BJ (cell line): Measurements from ENCODE around the gene IL1A. TPM values are rescaled to one million over a fixed set of nuclear protein-coding genes. Genes with fewer than 3 reads are reported as not detected.

Experiments used
- CTCF ChIA-PET: fragments of 350-600 bp; formaldehyde crosslinking; extraction: SDS; loops from one replicate; lab custom pipeline; 2021; ENCODE audit warnings: antibody characterized with exemption, inconsistent platforms; lab: Yijun Ruan, JAX
- POLR2A ChIA-PET: fragments of 300-600 bp; sonication (Branson Sonifier 250); formaldehyde crosslinking; extraction: SDS; loops from one replicate; lab custom pipeline; 2021; ENCODE audit warnings: antibody characterized with exemption; lab: Charles Lee
- DNase-seq: peaks from one replicate; pipeline ENCODE4 v3.0.0-alpha.2; 2011; ENCODE audit warnings: low read depth
- H3K27me3 ChIP-seq: 2 replicates; pipeline ENCODE4 v1.6.0; 2011; ENCODE audit warnings: low read length; ENCODE audit not compliant: control insufficient read depth, insufficient read depth
- H3K36me3 ChIP-seq: 2 replicates; pipeline ENCODE4 v1.5.1; 2011; ENCODE audit warnings: low read length; ENCODE audit not compliant: control insufficient read depth, insufficient read depth
- H3K4me3 ChIP-seq: 2 replicates; pipeline ENCODE4 v1.5.1; 2011; ENCODE audit warnings: low read depth, mild to moderate bottlenecking, control low read depth, low read length
- polyA plus RNA-seq: library from polyadenylated mRNA; depleted of rRNA; stranded (reverse); fragments of >200 nt; gene quantifications from 2 replicates; pipeline ENCODE4 v1.2.3, GENCODE V29; 2011
- TF ChIP-seq, protein P1 (sequence below): IDR thresholded peaks from 2 replicates; pipeline ENCODE4 v1.5.1; 2011; ENCODE audit warnings: low read depth, mild to moderate bottlenecking, control low read depth, inconsistent platforms, low read length, moderate library complexity; ENCODE audit not compliant: insufficient read depth

The IL1A gene
- polyA plus RNA-seq, 1 experiment, result 0.11 TPM

DNA sequence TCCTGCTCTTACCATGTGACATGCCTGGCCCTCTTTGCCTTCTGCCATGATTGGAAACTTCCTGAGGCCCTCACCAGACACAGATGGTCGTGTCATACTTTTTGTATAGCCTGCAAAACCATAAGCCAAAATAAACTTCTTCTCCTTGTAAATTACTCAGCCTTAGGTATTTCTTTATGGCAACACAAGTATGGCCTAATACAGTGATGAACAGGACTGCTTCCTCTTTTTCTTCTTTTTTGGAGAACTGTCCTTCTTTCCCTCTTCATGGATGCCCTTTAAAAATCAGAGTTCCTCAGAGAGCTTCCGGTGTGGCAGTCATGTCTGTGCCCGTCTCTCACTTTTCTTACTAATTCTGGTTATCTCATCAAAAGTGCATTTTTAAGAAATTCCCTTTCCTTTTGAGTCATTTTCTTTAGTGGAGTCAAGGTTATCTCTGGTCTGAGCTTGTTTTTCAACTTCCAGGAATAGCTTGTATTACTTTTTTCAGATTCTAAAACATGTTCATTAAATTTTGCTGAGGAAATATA is 9.2 kb upstream of the IL1A start:
- no peak for DNase-seq
- ChIA-PET POLR2A (no interaction called here), CTCF (no interaction called here)

DNA sequence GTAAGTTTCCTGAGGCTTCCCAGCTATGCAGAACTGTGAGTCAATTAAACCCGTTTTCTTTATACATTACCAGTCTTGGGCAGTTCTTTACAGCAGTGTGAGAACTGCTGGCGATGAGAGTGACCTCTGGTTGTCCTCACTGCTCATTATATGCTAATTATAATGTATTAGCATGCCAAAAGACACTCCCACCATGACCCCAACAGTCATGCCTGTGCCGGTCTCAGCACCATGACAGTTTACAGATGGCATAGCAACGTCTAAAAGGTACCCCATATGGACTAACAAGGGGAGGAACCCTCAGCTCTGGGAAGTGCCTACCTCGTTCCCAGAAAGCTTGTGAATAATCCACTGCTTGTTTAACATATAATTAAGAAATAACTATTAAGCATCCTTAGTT is 8.1 kb upstream of the IL1A start:
- ChIA-PET POLR2A (no interaction called here), CTCF (interaction anchor here (1.5 kb wide), 1 partner anchor 9 kb away, joined by 5 read pairs; no protein-coding TSS in a partner anchor)
- no peaks in the 10 kb centered on the region for H3K36me3 ChIP-seq
- TF ChIP-seq, protein P1, sequence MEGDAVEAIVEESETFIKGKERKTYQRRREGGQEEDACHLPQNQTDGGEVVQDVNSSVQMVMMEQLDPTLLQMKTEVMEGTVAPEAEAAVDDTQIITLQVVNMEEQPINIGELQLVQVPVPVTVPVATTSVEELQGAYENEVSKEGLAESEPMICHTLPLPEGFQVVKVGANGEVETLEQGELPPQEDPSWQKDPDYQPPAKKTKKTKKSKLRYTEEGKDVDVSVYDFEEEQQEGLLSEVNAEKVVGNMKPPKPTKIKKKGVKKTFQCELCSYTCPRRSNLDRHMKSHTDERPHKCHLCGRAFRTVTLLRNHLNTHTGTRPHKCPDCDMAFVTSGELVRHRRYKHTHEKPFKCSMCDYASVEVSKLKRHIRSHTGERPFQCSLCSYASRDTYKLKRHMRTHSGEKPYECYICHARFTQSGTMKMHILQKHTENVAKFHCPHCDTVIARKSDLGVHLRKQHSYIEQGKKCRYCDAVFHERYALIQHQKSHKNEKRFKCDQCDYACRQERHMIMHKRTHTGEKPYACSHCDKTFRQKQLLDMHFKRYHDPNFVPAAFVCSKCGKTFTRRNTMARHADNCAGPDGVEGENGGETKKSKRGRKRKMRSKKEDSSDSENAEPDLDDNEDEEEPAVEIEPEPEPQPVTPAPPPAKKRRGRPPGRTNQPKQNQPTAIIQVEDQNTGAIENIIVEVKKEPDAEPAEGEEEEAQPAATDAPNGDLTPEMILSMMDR, result no peak
- no peak for DNase-seq
- H3K27me3 ChIP-seq, result no peaks in the 10 kb centered on the region
- no peak overlapping the region for H3K4me3 ChIP-seq

More for the DNA sequence above, 9.2 kb upstream of the IL1A start:
- H3K36me3 ChIP-seq, result no peaks in the 10 kb centered on the region
- H3K4me3 ChIP-seq, result no peak overlapping the region
- H3K27me3 ChIP-seq, result no peaks in the 10 kb centered on the region
- TF ChIP-seq, protein P1, result no peak

DNA sequence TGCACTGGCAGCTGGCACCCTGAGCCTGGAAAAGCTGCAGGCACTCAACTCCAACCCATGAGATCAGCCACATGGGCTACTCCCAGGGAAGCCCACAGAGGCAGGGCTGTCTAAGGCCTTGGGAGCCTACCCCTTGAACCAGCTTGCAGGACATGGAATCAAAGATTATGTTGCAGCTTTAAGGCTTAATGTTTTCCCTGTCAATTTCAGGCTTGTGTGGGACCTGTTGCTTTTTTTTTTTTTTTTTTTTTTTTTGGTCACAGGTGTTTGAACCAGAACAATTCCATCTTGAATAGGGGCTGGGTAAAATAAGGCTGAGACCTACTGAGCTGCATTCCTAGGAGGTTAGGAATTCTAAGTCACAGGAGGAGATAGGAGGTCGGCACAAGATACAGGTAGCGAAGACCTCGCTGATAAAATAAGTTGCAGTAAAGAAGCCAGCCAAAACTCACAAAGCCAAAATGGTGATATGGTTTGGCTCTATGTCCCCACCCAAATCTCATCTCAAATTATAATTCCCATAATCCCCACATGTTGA is 7.5 kb upstream of the IL1A start:
- POLR2A ChIA-PET, result no interaction called here
- Histone ChIP-seq H3K27me3 (no peaks in the 10 kb centered on the region), H3K36me3 (no peaks in the 10 kb centered on the region), H3K4me3 (no peak overlapping the region)
- CTCF ChIA-PET, result interaction anchor here (1.5 kb wide), 1 partner anchor 9 kb away, joined by 5 read pairs; no protein-coding TSS in a partner anchor
- DNase-seq, result no peak
- TF ChIP-seq, protein P1, result no peak

DNA sequence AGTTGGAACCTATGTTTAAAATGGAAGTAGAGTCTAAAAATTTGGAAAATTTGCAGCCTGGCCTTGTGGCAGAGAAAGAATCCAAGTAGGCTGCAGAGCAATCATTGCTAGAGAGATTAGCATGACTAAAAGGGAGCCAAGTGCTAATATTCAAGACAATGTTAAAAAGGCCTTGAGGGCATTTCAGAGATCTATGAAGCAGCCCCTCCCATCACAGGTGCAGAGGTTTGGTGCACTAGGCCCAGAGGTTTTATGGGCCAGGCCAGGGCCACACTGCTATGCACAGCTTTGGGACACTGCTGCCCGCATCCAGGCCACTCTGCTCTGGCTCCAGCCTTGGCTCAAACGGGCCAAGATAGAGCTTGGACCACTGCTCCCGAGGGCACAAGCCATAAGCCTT is 6.7 kb upstream of the IL1A start:
- POLR2A ChIA-PET, result no interaction called here
- Histone ChIP-seq H3K4me3 (no peak overlapping the region), H3K27me3 (no peaks in the 10 kb centered on the region), H3K36me3 (no peaks in the 10 kb centered on the region)
- TF ChIP-seq, protein P1, result no peak
- CTCF ChIA-PET, result no interaction called here
- DNase-seq, result no peak

DNA sequence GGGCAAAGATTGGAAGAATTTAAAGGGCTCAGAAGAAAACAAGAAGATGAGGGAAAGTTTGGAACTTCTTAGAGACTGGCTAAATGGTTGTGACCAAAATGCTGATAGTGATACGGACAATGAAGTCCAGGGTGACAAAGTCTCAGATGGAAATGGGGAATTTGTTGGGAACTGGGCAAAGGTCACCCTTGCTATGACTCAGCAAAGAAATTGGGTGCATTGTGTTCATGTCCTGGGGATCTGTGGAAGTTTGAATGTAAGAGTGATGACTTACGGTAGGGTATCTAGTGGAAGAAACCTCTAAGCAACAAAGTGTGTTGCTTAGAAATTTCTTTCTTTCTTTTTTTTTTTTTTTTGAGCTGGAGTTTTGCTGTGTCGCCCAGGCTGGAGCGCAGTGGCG is 6.0 kb upstream of the IL1A start:
- no peaks in the 10 kb centered on the region for H3K36me3 ChIP-seq
- ChIA-PET POLR2A (no interaction called here), CTCF (interaction anchor here (1.8 kb wide), 1 partner anchor 151 kb away, joined by 7 read pairs; no protein-coding TSS in a partner anchor)
- TF ChIP-seq, protein P1, result no peak
- DNase-seq, result no peak
- H3K27me3 ChIP-seq, result no peaks in the 10 kb centered on the region
- H3K4me3 ChIP-seq, result no peak overlapping the region
